ENCODE data around the gene PRKCZ. TPM values are rescaled to one million over a fixed set of nuclear protein-coding genes. Genes with fewer than 3 reads are reported as not detected.

PRKCZ gene
- total RNA-seq, 1 experiment from 2014 or later, result 56.8 TPM

DNA sequence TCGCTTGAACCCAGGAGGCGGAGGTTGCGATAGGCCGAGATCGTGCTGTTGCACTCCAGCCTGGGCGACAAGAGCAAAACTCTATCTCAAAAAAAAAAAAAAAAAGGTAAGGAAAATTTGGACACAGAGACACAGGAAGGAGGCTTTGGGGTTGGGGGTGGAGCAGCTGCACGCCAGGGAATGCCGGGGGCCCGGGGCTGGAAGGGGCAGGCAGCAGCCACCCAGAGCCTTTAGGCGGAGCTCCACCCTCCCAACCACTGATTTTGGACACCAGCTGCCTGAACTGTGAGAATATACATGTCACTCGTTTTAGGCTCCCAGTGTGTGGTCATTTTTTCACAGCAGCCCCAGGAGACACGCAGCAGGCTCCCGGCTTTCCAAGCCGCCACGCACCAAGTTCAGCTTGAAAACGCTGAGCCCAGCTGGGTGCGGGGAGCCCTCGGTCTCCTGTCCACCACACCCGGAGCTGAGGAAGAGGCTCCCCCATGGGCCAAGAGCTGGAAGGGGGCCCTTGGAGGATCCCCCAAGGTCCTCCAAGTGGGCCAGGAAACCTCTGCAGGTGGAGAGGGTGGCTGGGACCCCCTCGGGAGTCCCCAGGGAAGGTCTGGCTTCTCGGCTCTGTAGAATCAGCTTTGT lies 150.2 kb downstream of the PRKCZ start:
- CTCF ChIA-PET, result interaction anchor here (1.1 to 1.4 kb wide), 2 partner anchors 8 to 181 kb away, joined by 5 to 27 read pairs; no protein-coding TSS in a partner anchor
- H3K9ac ChIP-seq (ENCODE audit: low read length), result no peak overlapping the region

DNA sequence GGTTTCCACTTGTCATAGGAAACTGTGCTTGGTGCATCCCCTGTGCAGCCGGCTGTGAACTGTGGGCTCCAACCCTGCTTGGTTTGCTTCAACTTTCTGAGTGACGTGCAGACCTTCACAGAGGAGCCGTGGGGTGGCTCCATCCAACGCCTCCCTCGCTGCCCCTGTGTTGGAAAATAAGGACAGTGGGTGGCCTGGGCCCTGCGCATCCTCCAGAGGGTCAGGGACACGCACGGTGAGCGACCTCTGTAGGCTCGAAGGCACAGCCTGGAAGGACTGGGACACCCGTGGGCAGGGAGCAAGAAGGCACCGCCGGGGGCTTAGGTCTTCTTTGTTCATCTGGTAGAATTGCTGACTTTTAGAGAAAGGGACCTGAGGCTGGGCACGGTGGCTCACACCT lies 150.9 kb downstream of the PRKCZ start:
- TF ChIP-seq, protein P1, sequence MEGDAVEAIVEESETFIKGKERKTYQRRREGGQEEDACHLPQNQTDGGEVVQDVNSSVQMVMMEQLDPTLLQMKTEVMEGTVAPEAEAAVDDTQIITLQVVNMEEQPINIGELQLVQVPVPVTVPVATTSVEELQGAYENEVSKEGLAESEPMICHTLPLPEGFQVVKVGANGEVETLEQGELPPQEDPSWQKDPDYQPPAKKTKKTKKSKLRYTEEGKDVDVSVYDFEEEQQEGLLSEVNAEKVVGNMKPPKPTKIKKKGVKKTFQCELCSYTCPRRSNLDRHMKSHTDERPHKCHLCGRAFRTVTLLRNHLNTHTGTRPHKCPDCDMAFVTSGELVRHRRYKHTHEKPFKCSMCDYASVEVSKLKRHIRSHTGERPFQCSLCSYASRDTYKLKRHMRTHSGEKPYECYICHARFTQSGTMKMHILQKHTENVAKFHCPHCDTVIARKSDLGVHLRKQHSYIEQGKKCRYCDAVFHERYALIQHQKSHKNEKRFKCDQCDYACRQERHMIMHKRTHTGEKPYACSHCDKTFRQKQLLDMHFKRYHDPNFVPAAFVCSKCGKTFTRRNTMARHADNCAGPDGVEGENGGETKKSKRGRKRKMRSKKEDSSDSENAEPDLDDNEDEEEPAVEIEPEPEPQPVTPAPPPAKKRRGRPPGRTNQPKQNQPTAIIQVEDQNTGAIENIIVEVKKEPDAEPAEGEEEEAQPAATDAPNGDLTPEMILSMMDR (conservative IDR thresholded peaks at IDR 0.05; ENCODE audit: low read depth, low read length), result no peak
- TF ChIP-seq EZH2 (IDR thresholded peaks at IDR 0.05; ENCODE audit: low read length, unreplicated experiment), result no peak
- no peak for TF ChIP-seq EZH2phosphoT487 (IDR thresholded peaks at IDR 0.05; ENCODE audit: borderline replicate concordance, low read length)
- Histone ChIP-seq H4K20me1 (ENCODE audit: low read length) (no peaks in the 10 kb centered on the region), H3F3A (ENCODE audit: low read length, unreplicated experiment) (no peaks in the 10 kb centered on the region), H3K9me2 (replicated peaks; ENCODE audit: low read length) (no peaks in the 10 kb centered on the region), H3K4me3 (ENCODE audit: low read length) (no peak overlapping the region), H3K9me3 (ENCODE audit: low read length) (no peaks in the 10 kb centered on the region), H3K4me2 (ENCODE audit: low read length) (no peak overlapping the region), H3K9ac (ENCODE audit: low read length) (no peak overlapping the region), H3K27me3 (ENCODE audit: low read length) (no peaks in the 10 kb centered on the region), H3K36me3 (ENCODE audit: low read depth, low read length) (no peaks in the 10 kb centered on the region), H2AFZ (ENCODE audit: low read length) (no peak overlapping the region), H3K4me1 (ENCODE audit: insufficient read depth, low read length) (peaks cover 32% of the 10 kb centered on the region), H3K79me2 (ENCODE audit: low read length) (peaks cover 13% of the 10 kb centered on the region), H3K27ac (ENCODE audit: low read length) (no peak overlapping the region)
- BruUV-seq (replicated peaks), result no TSS peak
- CTCF ChIA-PET, result no interaction called here
- DNase-seq (no peak), ATAC-seq (no peak)
- POLR2A ChIA-PET (ENCODE audit: unreplicated experiment), result no interaction called here
- intact Hi-C loops (cut with micrococcal nuclease), result no loop called here

More for the DNA sequence above, 150.2 kb downstream of the PRKCZ start:
- peaks cover 32% of the 10 kb centered on the region for H3K4me1 ChIP-seq (ENCODE audit: insufficient read depth, low read length)
- DNase-seq, result no peak
- peak overlapping the region; percentile 89 for H3K4me2 ChIP-seq (ENCODE audit: low read length)
- TF ChIP-seq EZH2phosphoT487 (IDR thresholded peaks at IDR 0.05; ENCODE audit: borderline replicate concordance, low read length) (no peak), EZH2 (IDR thresholded peaks at IDR 0.05; ENCODE audit: low read length, unreplicated experiment) (no peak)
- TF ChIP-seq, protein P1 (conservative IDR thresholded peaks at IDR 0.05; ENCODE audit: low read depth, low read length), result no peak
- no peaks in the 10 kb centered on the region for H3K9me2 ChIP-seq (replicated peaks; ENCODE audit: low read length)
- H3K27me3 ChIP-seq (ENCODE audit: low read length), result no peaks in the 10 kb centered on the region
- peaks cover 13% of the 10 kb centered on the region for H3K79me2 ChIP-seq (ENCODE audit: low read length)
- no peaks in the 10 kb centered on the region for H3K36me3 ChIP-seq (ENCODE audit: low read depth, low read length)
- intact Hi-C loops (cut with micrococcal nuclease), result no loop called here
- H3K4me3 ChIP-seq (ENCODE audit: low read length), result peak overlapping the region; percentile 75; the same call in 1 of the 2 replicates
- POLR2A ChIA-PET (ENCODE audit: unreplicated experiment), result interaction anchor here (0.6 to 0.7 kb wide), 2 partner anchors 27 to 191 kb away, joined by 3 to 7 read pairs; partner anchors contain the start of gene MORN1
- ATAC-seq, result no peak
- no TSS peak for BruUV-seq (replicated peaks)
- no peak overlapping the region for H2AFZ ChIP-seq (ENCODE audit: low read length)
- no peak overlapping the region for H3K27ac ChIP-seq (ENCODE audit: low read length)
- no peaks in the 10 kb centered on the region for H3F3A ChIP-seq (ENCODE audit: low read length, unreplicated experiment)
- no peaks in the 10 kb centered on the region for H3K9me3 ChIP-seq (ENCODE audit: low read length)
- no peaks in the 10 kb centered on the region for H4K20me1 ChIP-seq (ENCODE audit: low read length)

DNA sequence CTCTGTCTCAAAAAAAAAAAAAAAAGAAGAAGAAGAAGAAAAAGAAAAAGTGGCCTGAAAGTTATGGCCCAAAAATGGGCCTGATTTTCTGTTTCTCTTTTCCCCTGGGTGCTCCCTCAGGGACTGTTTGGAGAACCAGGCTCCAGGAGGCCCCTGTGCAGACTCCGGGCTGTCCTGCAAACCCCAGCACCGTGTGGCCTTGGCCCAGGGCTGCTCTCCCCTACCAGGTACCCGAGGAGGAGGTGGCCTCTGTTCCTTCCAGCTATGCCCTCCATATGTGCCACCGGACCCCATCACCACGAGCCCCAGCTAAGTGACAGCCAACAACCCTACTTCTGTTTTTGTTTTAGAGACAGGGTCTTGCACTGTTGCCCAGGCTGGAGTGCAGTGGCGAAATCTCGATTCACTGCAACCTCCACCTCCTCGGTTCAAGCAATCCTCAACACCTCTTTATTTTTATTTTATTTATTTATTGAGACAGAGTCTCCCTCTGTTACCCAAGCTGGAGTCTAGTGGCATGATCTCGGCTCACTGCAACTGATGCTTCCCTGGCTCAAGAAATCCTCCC lies 151.9 kb downstream of the PRKCZ start:
- Histone ChIP-seq H3K79me2 (ENCODE audit: low read length) (peaks cover 13% of the 10 kb centered on the region), H2AFZ (ENCODE audit: low read length) (no peak overlapping the region), H3K4me1 (ENCODE audit: insufficient read depth, low read length) (peaks cover 35% of the 10 kb centered on the region), H3K4me2 (ENCODE audit: low read length) (no peak overlapping the region), H3K4me3 (ENCODE audit: low read length) (no peak overlapping the region), H3K27me3 (ENCODE audit: low read length) (no peaks in the 10 kb centered on the region), H4K20me1 (ENCODE audit: low read length) (no peaks in the 10 kb centered on the region), H3K27ac (ENCODE audit: low read length) (no peak overlapping the region), H3K36me3 (ENCODE audit: low read depth, low read length) (no peaks in the 10 kb centered on the region), H3F3A (ENCODE audit: low read length, unreplicated experiment) (no peaks in the 10 kb centered on the region), H3K9ac (ENCODE audit: low read length) (no peak overlapping the region), H3K9me3 (ENCODE audit: low read length) (no peaks in the 10 kb centered on the region), H3K9me2 (replicated peaks; ENCODE audit: low read length) (no peaks in the 10 kb centered on the region)
- TF ChIP-seq, protein P1 (conservative IDR thresholded peaks at IDR 0.05; ENCODE audit: low read depth, low read length), result no peak
- TF ChIP-seq EZH2phosphoT487 (IDR thresholded peaks at IDR 0.05; ENCODE audit: borderline replicate concordance, low read length) (no peak), EZH2 (IDR thresholded peaks at IDR 0.05; ENCODE audit: low read length, unreplicated experiment) (no peak)
- ATAC-seq (no peak), DNase-seq (no peak)
- intact Hi-C loops (cut with micrococcal nuclease), result no loop called here
- ChIA-PET CTCF (interaction anchor here (1.0 kb wide), 1 partner anchor 113 kb away, joined by 3 read pairs; no protein-coding TSS in a partner anchor), POLR2A (ENCODE audit: unreplicated experiment) (no interaction called here)
- BruUV-seq (replicated peaks), result no TSS peak

All from PC-3 (cell line).